Measurements from ENCODE around the gene CARNS1. TPM values are rescaled to one million over a fixed set of nuclear protein-coding genes. Genes with fewer than 3 reads are reported as not detected.
A peak's percentile ranks its signal among the peaks of the same experiment; 100 is the strongest.
"Not testable (repeated sequence)": the region's sequence is repeated elsewhere in the genome, so short reads cannot be mapped to it uniquely, and the experiment has no call there.

CARNS1 gene
- total RNA-seq, 3 donors from 2014 or later (not counting 1 experiment from before 2014, with no cell fraction given) = 25.0 to 29.0 (median 25.0) TPM

DNA sequence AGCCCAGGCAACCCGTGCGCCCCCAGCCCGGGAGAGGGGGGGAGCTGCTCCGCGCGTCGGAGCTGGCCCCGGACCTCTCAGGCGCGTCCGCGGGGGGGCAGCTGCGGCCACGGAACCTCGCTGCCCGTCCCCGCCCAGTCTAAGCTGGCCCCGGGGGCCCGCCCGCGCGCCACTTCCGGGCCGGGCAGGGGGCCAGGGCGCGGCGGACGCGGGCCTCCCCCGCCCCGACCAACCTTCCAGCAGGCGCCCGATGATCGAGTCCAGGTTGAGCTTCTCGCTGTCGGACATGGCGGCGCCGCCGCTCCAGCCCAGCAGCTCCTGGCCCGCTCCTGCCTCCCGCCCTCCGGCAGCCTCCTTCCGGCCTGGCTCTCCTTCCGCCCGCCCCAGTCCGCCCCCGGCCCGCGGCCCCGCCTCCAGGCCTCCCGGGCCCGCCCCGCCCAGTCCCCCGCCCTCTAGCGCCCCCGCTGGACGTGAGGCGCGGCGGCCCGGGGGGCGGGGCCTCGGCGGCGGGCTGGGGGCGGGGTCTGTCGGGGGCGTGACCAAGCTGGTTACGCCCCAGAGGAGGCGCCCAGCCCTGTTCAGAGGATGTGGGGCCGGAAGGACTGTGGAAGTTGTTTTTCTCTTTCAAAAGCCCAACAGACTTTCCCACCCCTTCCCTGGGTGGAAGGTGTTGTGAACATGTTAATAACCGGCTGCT lies 13.8 kb upstream of the CARNS1 start, which contains the start of gene PPP1CA:
Gene PPP1CA (minus strand): TSS at position 364 of the 697 bp plus-strand sequence. CDS start 76 bp downstream, at position 288.
- Histone ChIP-seq H3K9me3 (ENCODE audit: control insufficient read depth, insufficient read depth, low read length) (no peaks in the 10 kb centered on the region), H3K27me3 (ENCODE audit: control insufficient read depth, insufficient read depth, low read length) (no peaks in the 10 kb centered on the region), H3K4me1 (ENCODE audit: control insufficient read depth, insufficient read depth, low read length) (peaks cover 91% of the 10 kb centered on the region), H3K27ac (ENCODE audit: low read length) (peak within 1 kb of the TSS; percentile 63), H3K4me3 (ENCODE audit: low read length) (peak within 1 kb of the TSS; percentile 69), H3K36me3 (ENCODE audit: control insufficient read depth, insufficient read depth, low read length) (peaks cover 51% of the 10 kb centered on the region)
- Mint-ChIP-seq H3K36me3 (no peaks in the 10 kb centered on the region), H3K9me3 (no peaks in the 10 kb centered on the region), H3K27ac (peak within 1 kb of the TSS; percentile 86 to 96), H3K27me3 (ENCODE audit: low read depth in 2 of 2) (no peaks in the 10 kb centered on the region), H3K4me1 (peaks cover 44 to 59% of the 10 kb centered on the region in 2 donors), H3K4me3 (peak within 1 kb of the TSS; percentile 94)
- peak; percentile 79 to 93 (median 82) for ATAC-seq
- peak; percentile 93 to 94 for DNase-seq
- peak; percentile 60 for TF ChIP-seq CTCF (IDR thresholded peaks at IDR 0.05)
- intact Hi-C loops (cut with micrococcal nuclease) = loop anchor here (2.0 to 5.0 kb wide), 5 partner anchors 19 to 106 kb away; partner anchors contain the start of genes AIP, CDK2AP2, PITPNM1 and PTPRCAP
- WGBS (ENCODE audit: insufficient coverage) = 0% methylated on average over 72 of the region's 73 CpGs

- peak overlapping the region; percentile 32 for H3K4me3 ChIP-seq (ENCODE audit: low read length)
- intact Hi-C loops (cut with micrococcal nuclease) = loop anchor here (2.0 to 5.0 kb wide), 5 partner anchors 18 to 105 kb away; partner anchors contain the start of genes AIP, CDK2AP2, PITPNM1 and PTPRCAP
- not testable (repeated sequence) for H3K36me3 Mint-ChIP-seq; H3K9me3 ChIP-seq (ENCODE audit: control insufficient read depth, insufficient read depth, low read length); ATAC-seq; H3K27me3 ChIP-seq (ENCODE audit: control insufficient read depth, insufficient read depth, low read length); DNase-seq; H3K9me3 Mint-ChIP-seq; H3K27me3 Mint-ChIP-seq (ENCODE audit: low read depth in 2 of 2)
- Mint-ChIP-seq H3K4me3 (peak overlapping the region; percentile 94), H3K27ac (peak overlapping the region; percentile 86 to 96), H3K4me1 (peaks cover 44 to 58% of the 10 kb centered on the region in 2 donors)
- H3K4me1 ChIP-seq (ENCODE audit: control insufficient read depth, insufficient read depth, low read length) = peaks cover 91% of the 10 kb centered on the region
- H3K27ac ChIP-seq (ENCODE audit: low read length) = peak overlapping the region; percentile 63
- peaks cover 52% of the 10 kb centered on the region for H3K36me3 ChIP-seq (ENCODE audit: control insufficient read depth, insufficient read depth, low read length)
- WGBS (ENCODE audit: insufficient coverage) = 34% methylated on average over 19 of the region's 19 CpGs
Observed at GRCh38 chr11:67402192-67402839, 13.2 kb upstream of the CARNS1 start.

GRCh38 chr11:67403085-67403484 lies 12.4 kb upstream of the CARNS1 start:
- peaks cover 48% of the 10 kb centered on the region for H3K36me3 ChIP-seq (ENCODE audit: control insufficient read depth, insufficient read depth, low read length)
- not testable (repeated sequence) for H3K9me3 Mint-ChIP-seq

DNA sequence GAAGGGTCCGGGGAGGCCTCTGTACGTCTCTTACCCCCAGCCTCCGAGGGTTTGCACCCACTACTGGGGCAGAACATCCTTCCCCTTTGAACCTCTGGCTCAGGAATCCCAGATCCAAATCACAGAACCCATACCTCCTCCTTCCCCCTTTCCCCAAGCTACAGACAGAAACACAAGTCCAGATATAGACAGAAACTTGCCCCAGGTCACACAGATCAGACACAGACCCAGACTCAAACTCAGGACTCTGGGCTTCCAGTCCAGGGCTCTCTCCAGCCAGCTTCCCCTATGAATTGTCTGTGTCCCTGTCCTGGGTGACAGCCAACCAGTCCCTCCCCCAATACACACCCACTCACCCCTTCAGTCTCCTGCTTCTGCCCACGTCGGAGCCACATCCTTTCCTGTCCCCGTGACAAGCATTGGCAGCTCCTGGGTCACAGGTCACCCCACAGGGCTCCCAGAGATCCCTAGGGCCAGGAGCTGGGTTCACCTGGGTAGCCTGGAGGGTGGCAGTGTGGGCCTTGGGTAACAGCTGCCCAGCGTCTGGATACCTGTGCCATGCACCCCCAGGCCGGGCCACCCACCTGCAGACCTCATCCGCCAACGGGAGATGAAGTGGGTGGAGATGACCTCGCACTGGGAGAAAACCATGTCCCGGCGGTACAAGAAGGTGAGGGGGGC lies 10.8 kb upstream of the CARNS1 start:
- Mint-ChIP-seq H3K27me3 (ENCODE audit: low read depth in 2 of 2) (no peaks in the 10 kb centered on the region), H3K36me3 (no peaks in the 10 kb centered on the region), H3K4me1 (peaks cover 55 to 70% of the 10 kb centered on the region in 2 donors), H3K9me3 (no peaks in the 10 kb centered on the region), H3K27ac (peak overlapping the region; percentile 86 to 96), H3K4me3 (peak overlapping the region; percentile 94)
- intact Hi-C loops (cut with micrococcal nuclease) = loop anchor here (5.0 kb wide), 3 partner anchors 63 to 103 kb away; partner anchors contain the start of genes AIP, CDK2AP2, PITPNM1 and TMEM134
- 6% methylated on average over 13 of the region's 13 CpGs for WGBS (ENCODE audit: insufficient coverage)
- Histone ChIP-seq H3K9me3 (ENCODE audit: control insufficient read depth, insufficient read depth, low read length) (no peaks in the 10 kb centered on the region), H3K4me3 (ENCODE audit: low read length) (peak overlapping the region; percentile 94), H3K4me1 (ENCODE audit: control insufficient read depth, insufficient read depth, low read length) (peaks cover 91% of the 10 kb centered on the region), H3K27ac (ENCODE audit: low read length) (peak overlapping the region; percentile 63), H3K36me3 (ENCODE audit: control insufficient read depth, insufficient read depth, low read length) (peaks cover 33% of the 10 kb centered on the region), H3K27me3 (ENCODE audit: control insufficient read depth, insufficient read depth, low read length) (no peaks in the 10 kb centered on the region)
- no peak for TF ChIP-seq CTCF (IDR thresholded peaks at IDR 0.05)
- DNase-seq (peak in 1 of 2 donors; percentile 73), ATAC-seq (no peak)

More at GRCh38 chr11:67403085-67403484, 12.4 kb upstream of the CARNS1 start:
- not testable (repeated sequence) for H3K9me3 ChIP-seq (ENCODE audit: control insufficient read depth, insufficient read depth, low read length); H3K36me3 Mint-ChIP-seq; H3K27me3 ChIP-seq (ENCODE audit: control insufficient read depth, insufficient read depth, low read length); ATAC-seq; H3K27me3 Mint-ChIP-seq (ENCODE audit: low read depth in 2 of 2); DNase-seq
- H3K27ac ChIP-seq (ENCODE audit: low read length) = peak overlapping the region; percentile 63
- peak overlapping the region; percentile 94 for H3K4me3 ChIP-seq (ENCODE audit: low read length)
- H3K4me1 ChIP-seq (ENCODE audit: control insufficient read depth, insufficient read depth, low read length) = peaks cover 91% of the 10 kb centered on the region
- intact Hi-C loops (cut with micrococcal nuclease) = loop anchor here (2.0 to 5.0 kb wide), 5 partner anchors 18 to 104 kb away; partner anchors contain the start of genes AIP, CDK2AP2, PITPNM1 and PTPRCAP
- peak overlapping the region; percentile 86 to 96 for H3K27ac Mint-ChIP-seq
- H3K4me1 Mint-ChIP-seq = peaks cover 50 to 58% of the 10 kb centered on the region in 2 donors
- 77% methylated on average over 9 of the region's 9 CpGs for whole genome bisulfite sequencing (ENCODE audit: insufficient coverage)
- peak overlapping the region; percentile 94 for H3K4me3 Mint-ChIP-seq
